GM19397 (cell line): ENCODE measurements around the gene RPS27.
"Not testable (repeated sequence)": the region's sequence is repeated elsewhere in the genome, so short reads cannot be mapped to it uniquely, and the experiment has no call there.

Experiments
- ATAC-seq: cut with Tn5 transposase; IDR thresholded peaks from one replicate; pipeline ENCODE4 v1.9.1; 2021; ENCODE audit warnings: mild to moderate bottlenecking, moderate library complexity; ENCODE audit not compliant: unreplicated experiment

Gene RPS27

GRCh38 chr1:153985341-153985912, 5.1 kb upstream of the RPS27 start:
- no peak for ATAC-seq

GRCh38 chr1:153985941-153986761, 4.4 kb upstream of the RPS27 start, which contains the start of gene RAB13:
Gene RAB13, minus strand, starts transcription at chr1:153986339. Its CDS starts 103 bp downstream, at chr1:153986236.
- ATAC-seq, result no peak

GRCh38 chr1:153987621-153988020, 2.9 kb upstream of the RPS27 start:
- no peak for ATAC-seq

GRCh38 chr1:153991151-153991630, 629 bp downstream of the RPS27 start:
- no peak for ATAC-seq

GRCh38 chr1:153991806-153992205, 1.2 kb downstream of the RPS27 start:
- no peak for ATAC-seq

- no peak for ATAC-seq
These were observed 4.6 kb downstream of the RPS27 start for GRCh38 chr1:153995202-153995601.

- ATAC-seq, result no peak
These were observed 5.1 kb downstream of the RPS27 start for GRCh38 chr1:153995640-153996039.

GRCh38 chr1:153996882-153997281, 6.3 kb downstream of the RPS27 start:
- not testable (repeated sequence) for ATAC-seq

GRCh38 chr1:154000420-154000819, 9.9 kb downstream of the RPS27 start:
- no peak for ATAC-seq

GRCh38 chr1:154006136-154006535, 15.6 kb downstream of the RPS27 start:
- no peak for ATAC-seq

GRCh38 chr1:154012129-154012528, 21.6 kb downstream of the RPS27 start:
- no peak for ATAC-seq

- ATAC-seq, result not testable (repeated sequence)
These were observed 22.0 kb downstream of the RPS27 start for GRCh38 chr1:154012543-154012942.

- ATAC-seq, result no peak
These were observed 23.8 kb downstream of the RPS27 start for GRCh38 chr1:154014154-154014907.

- ATAC-seq, result no peak
These were observed 28.7 kb downstream of the RPS27 start for GRCh38 chr1:154019269-154019668.

- no peak for ATAC-seq
These were observed 29.4 kb downstream of the RPS27 start for GRCh38 chr1:154019940-154020339.

- ATAC-seq, result not testable (repeated sequence)
These were observed 43.1 kb downstream of the RPS27 start for GRCh38 chr1:154033697-154034096.
